Measurements from ENCODE around the gene NSMF. TPM values are rescaled to one million over a fixed set of nuclear protein-coding genes. Genes with fewer than 3 reads are reported as not detected.

The NSMF gene
- total and polyA plus RNA-seq, 2 of the 8 experiments (the other 6 are each of a cell fraction or from before 2014, with no cell fraction given) = 56.7 to 65.1 TPM

- TF ChIP-seq CHD7 (IDR thresholded peaks at IDR 0.05; ENCODE audit: insufficient replicate concordance, low read length) (no peak), KDM4A (IDR thresholded peaks at IDR 0.05; ENCODE audit: low read depth, low read length, severe bottlenecking) (no peak), CHD2 (IDR thresholded peaks at IDR 0.05; ENCODE audit: low read length) (no peak), KDM5A (IDR thresholded peaks at IDR 0.05; ENCODE audit: low read length) (no peak), RNF2 (IDR thresholded peaks at IDR 0.05; ENCODE audit: borderline replicate concordance, low read depth, low read length, missing control alignments, poor library complexity, severe bottlenecking) (no peak), CREB1 (IDR thresholded peaks at IDR 0.05) (no peak)
These were observed 1.5 kb downstream of the NSMF start (continued) for GRCh38 chr9:137457406-137458193.

Measured in H1 (cell line).